OCI-LY7 (cell line): ENCODE data around the gene PPFIBP1. TPM values are rescaled to one million over a fixed set of nuclear protein-coding genes. Genes with fewer than 3 reads are reported as not detected.

Experiments used
- BruUV-seq: library from RNA; stranded (reverse); fragments of 400-500 nt; replicated peaks from 2 replicates; lab custom pipeline; 2021; lab: Mats Ljungman, UMichigan
- CTCF ChIA-PET: fragments of 300-600 bp; sonication (Branson Sonifier 250); formaldehyde crosslinking; loops from one replicate; lab custom pipeline; 2022; ENCODE audit warnings: antibody characterized with exemption; ENCODE audit not compliant: unreplicated experiment; lab: Charles Lee
- POLR2A ChIA-PET: fragments of 300-600 bp; sonication (Branson Sonifier 250); formaldehyde crosslinking; loops from one replicate; lab custom pipeline; 2022; ENCODE audit warnings: antibody characterized with exemption; lab: Charles Lee
- DNase-seq: peaks from one replicate; pipeline ENCODE4 v3.0.0-alpha.2; 2015; ENCODE audit warnings: low spot score
- H2AFZ ChIP-seq: fragments of 200-600 bp; sonication (generic), shearing (Covaris generic); 2 replicates; pipeline ENCODE4 v1.6.1; 2014; ENCODE audit warnings: mild to moderate bottlenecking, antibody characterized with exemption, low read length, moderate library complexity
- H3K27ac ChIP-seq: fragments of 200-600 bp; sonication (generic); 2 replicates; pipeline ENCODE4 v1.5.1; 2014; ENCODE audit warnings: mixed run types, low read depth, mild to moderate bottlenecking, moderate library complexity, low read length, inconsistent platforms; ENCODE audit not compliant: poor library complexity, severe bottlenecking
- H3K36me3 ChIP-seq: fragments of 200-600 bp; sonication (generic); 2 replicates; pipeline ENCODE4 v1.6.1; 2014; ENCODE audit warnings: mild to moderate bottlenecking, antibody characterized with exemption, low read length, moderate library complexity, mixed read lengths; ENCODE audit not compliant: insufficient read depth
- H3K4me1 ChIP-seq: fragments of 200-600 bp; sonication (generic); 2 replicates; pipeline ENCODE4 v1.5.1; 2014; ENCODE audit warnings: mild to moderate bottlenecking, low read length; ENCODE audit not compliant: insufficient read depth, poor library complexity, severe bottlenecking
- H3K4me2 ChIP-seq: fragments of 200-600 bp; sonication (generic); 2 replicates; pipeline ENCODE4 v1.6.1; 2014; ENCODE audit warnings: mild to moderate bottlenecking, low read length
- H3K4me3 ChIP-seq: fragments of 200-600 bp; sonication (generic); 2 replicates; pipeline ENCODE4 v1.5.1; 2014; ENCODE audit warnings: mild to moderate bottlenecking, low read depth, low read length; ENCODE audit not compliant: poor library complexity, severe bottlenecking
- H3K79me2 ChIP-seq: fragments of 200-600 bp; sonication (generic); 2 replicates; pipeline ENCODE4 v1.6.1; 2016; ENCODE audit warnings: low read depth, mild to moderate bottlenecking, low read length, moderate library complexity, mixed read lengths; ENCODE audit not compliant: insufficient read depth
- H3K9me2 ChIP-seq: fragments of 200-600 bp; sonication (generic); 2 replicates; pipeline ENCODE4 v1.6.1; 2016; ENCODE audit warnings: mild to moderate bottlenecking, low read length, mixed read lengths; ENCODE audit not compliant: insufficient read depth
- H3K9me3 ChIP-seq: fragments of 200-600 bp; sonication (generic); 2 replicates; pipeline ENCODE4 v1.6.1; 2014; ENCODE audit warnings: mild to moderate bottlenecking, mixed run types, low read length, mixed read lengths
- H4K20me1 ChIP-seq: fragments of 200-600 bp; sonication (generic); 2 replicates; pipeline ENCODE4 v1.6.1; 2014; ENCODE audit warnings: mild to moderate bottlenecking, antibody characterized with exemption, low read length, moderate library complexity, mixed read lengths; ENCODE audit not compliant: insufficient read depth
- CTCF ChIP-seq: fragments of 200-600 bp; sonication (generic); conservative IDR thresholded peaks from 2 replicates; pipeline ENCODE4 v1.5.1; 2014; ENCODE audit warnings: mild to moderate bottlenecking, antibody characterized with exemption, low read length, moderate library complexity, mixed read lengths
- EZH2phosphoT487 ChIP-seq: fragments of 200-600 bp; sonication (generic); IDR thresholded peaks from 2 replicates; pipeline ENCODE4 v1.6.1; 2018; ENCODE audit warnings: low read depth, borderline replicate concordance, mild to moderate bottlenecking, mixed run types, antibody characterized with exemption, low read length, moderate library complexity, mixed read lengths
- intact Hi-C: fragments of 100-400 bp; cut with micrococcal nuclease; formaldehyde crosslinking; loops from one replicate; pipeline ENCODE4 v1.10.0; 2022; ENCODE audit not compliant: unreplicated experiment
- total RNA-seq, 2 experiments: library from RNA; depleted of rRNA in 1 of 2; stranded (reverse); fragments of >200 nt in 1 of 2; shearing (Covaris generic) in 1 of 2; gene quantifications; 2 replicates each; pipeline ENCODE4 v1.2.3, GENCODE V29; 2014 to 2022

Gene PPFIBP1
- total RNA-seq, 2 experiments from 2014 or later, result 7.3 to 14.6 TPM

GRCh38 chr12:27610374-27610773, 86.4 kb downstream of the PPFIBP1 start:
- intact Hi-C loops, result no loop called here
- H3K4me2 ChIP-seq, result no peak overlapping the region
- no peaks in the 10 kb centered on the region for H4K20me1 ChIP-seq
- H2AFZ ChIP-seq, result no peak overlapping the region
- ChIA-PET POLR2A (no interaction called here), CTCF (no interaction called here)
- TF ChIP-seq EZH2phosphoT487 (no peak), CTCF (no peak)
- H3K79me2 ChIP-seq, result no peaks in the 10 kb centered on the region
- no peak for DNase-seq
- H3K9me2 ChIP-seq, result no peaks in the 10 kb centered on the region
- H3K9me3 ChIP-seq, result no peaks in the 10 kb centered on the region
- H3K4me3 ChIP-seq, result no peak overlapping the region
- no peak overlapping the region for H3K27ac ChIP-seq
- H3K4me1 ChIP-seq, result no peaks in the 10 kb centered on the region
- BruUV-seq, result no TSS peak
- H3K36me3 ChIP-seq, result no peaks in the 10 kb centered on the region

- no peak overlapping the region for H3K4me2 ChIP-seq
- intact Hi-C loops, result no loop called here
- no TSS peak for BruUV-seq
Observed at GRCh38 chr12:27614386-27614785, 90.4 kb downstream of the PPFIBP1 start.

More at GRCh38 chr12:27614386-27614785, 90.4 kb downstream of the PPFIBP1 start:
- H2AFZ ChIP-seq, result no peak overlapping the region
- H3K4me3 ChIP-seq, result no peak overlapping the region
- no peaks in the 10 kb centered on the region for H3K9me2 ChIP-seq
- no peak for DNase-seq
- no peaks in the 10 kb centered on the region for H3K36me3 ChIP-seq
- no peaks in the 10 kb centered on the region for H3K9me3 ChIP-seq
- CTCF ChIA-PET, result no interaction called here
- no peaks in the 10 kb centered on the region for H4K20me1 ChIP-seq
- no peaks in the 10 kb centered on the region for H3K79me2 ChIP-seq
- no peak for TF ChIP-seq EZH2phosphoT487
- TF ChIP-seq CTCF, result no peak
- no peak overlapping the region for H3K27ac ChIP-seq
- POLR2A ChIA-PET, result no interaction called here
- H3K4me1 ChIP-seq, result no peaks in the 10 kb centered on the region
